ENCODE results near the gene WAC. TPM values are rescaled to one million over a fixed set of nuclear protein-coding genes. Genes with fewer than 3 reads are reported as not detected.
"Not testable (repeated sequence)": the region's sequence is repeated elsewhere in the genome, so short reads cannot be mapped to it uniquely, and the experiment has no call there.

Gene WAC
- total RNA-seq, 1 donor from 2014 or later, result 123 TPM

DNA sequence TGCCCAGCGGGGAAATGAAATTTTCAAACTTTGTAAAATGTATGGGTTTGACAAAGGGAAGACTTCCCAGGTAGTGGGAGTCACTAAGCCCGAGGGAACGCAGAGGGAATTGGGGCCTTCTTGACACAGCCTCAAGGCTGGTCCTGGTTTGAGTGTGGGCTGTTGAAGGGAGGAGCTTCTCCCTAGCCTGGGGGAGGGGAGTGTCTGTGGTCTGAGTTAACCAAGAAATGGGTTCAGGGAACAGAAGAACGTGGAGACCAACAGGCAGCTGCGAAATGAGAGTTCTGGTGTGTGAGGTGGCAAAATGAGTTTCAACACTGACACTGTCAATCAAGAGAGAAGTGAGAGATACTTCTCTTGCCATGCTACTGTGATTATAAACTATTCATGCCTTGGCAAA is 111.7 kb downstream of the WAC start:
- H3K4me3 Mint-ChIP-seq (ENCODE audit: unreplicated experiment), result no peak overlapping the region
- no peak overlapping the region for H3K27ac Mint-ChIP-seq (ENCODE audit: unreplicated experiment)
- no peaks in the 10 kb centered on the region for H4K20me1 ChIP-seq (ENCODE audit: insufficient read depth, low read length)
- H3K36me3 Mint-ChIP-seq (ENCODE audit: low read depth, unreplicated experiment), result peaks cover 2% of the 10 kb centered on the region
- FAIRE-seq (no peak), DNase-seq (ENCODE audit: low read depth) (no peak)
- H3K27ac ChIP-seq (ENCODE audit: low read depth, low read length), result no peak overlapping the region
- no peak overlapping the region for H2AFZ ChIP-seq (ENCODE audit: low read depth, low read length)
- H3K4me1 ChIP-seq (ENCODE audit: insufficient read depth, low read length), result no peaks in the 10 kb centered on the region
- no peaks in the 10 kb centered on the region for H3K9me3 Mint-ChIP-seq (ENCODE audit: unreplicated experiment)
- H3K4me3 ChIP-seq (ENCODE audit: insufficient read depth, low read depth, low read length), result no peak overlapping the region
- H3K27me3 Mint-ChIP-seq (ENCODE audit: low read depth, unreplicated experiment), result peaks cover 2% of the 10 kb centered on the region
- H3K36me3 ChIP-seq (ENCODE audit: insufficient read depth, low read length), result no peaks in the 10 kb centered on the region
- no peaks in the 10 kb centered on the region for H3K9me3 ChIP-seq (ENCODE audit: insufficient read depth, low read depth, low read length)
- H3K4me2 ChIP-seq (ENCODE audit: low read length), result no peak overlapping the region
- no peaks in the 10 kb centered on the region for H3K27me3 ChIP-seq (ENCODE audit: insufficient read depth, low read length)
- H3K79me2 ChIP-seq (ENCODE audit: insufficient read depth, low read length), result no peaks in the 10 kb centered on the region
- TF ChIP-seq, protein P1, sequence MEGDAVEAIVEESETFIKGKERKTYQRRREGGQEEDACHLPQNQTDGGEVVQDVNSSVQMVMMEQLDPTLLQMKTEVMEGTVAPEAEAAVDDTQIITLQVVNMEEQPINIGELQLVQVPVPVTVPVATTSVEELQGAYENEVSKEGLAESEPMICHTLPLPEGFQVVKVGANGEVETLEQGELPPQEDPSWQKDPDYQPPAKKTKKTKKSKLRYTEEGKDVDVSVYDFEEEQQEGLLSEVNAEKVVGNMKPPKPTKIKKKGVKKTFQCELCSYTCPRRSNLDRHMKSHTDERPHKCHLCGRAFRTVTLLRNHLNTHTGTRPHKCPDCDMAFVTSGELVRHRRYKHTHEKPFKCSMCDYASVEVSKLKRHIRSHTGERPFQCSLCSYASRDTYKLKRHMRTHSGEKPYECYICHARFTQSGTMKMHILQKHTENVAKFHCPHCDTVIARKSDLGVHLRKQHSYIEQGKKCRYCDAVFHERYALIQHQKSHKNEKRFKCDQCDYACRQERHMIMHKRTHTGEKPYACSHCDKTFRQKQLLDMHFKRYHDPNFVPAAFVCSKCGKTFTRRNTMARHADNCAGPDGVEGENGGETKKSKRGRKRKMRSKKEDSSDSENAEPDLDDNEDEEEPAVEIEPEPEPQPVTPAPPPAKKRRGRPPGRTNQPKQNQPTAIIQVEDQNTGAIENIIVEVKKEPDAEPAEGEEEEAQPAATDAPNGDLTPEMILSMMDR (IDR thresholded peaks at IDR 0.05; ENCODE audit: insufficient read depth, low read depth, low read length), result no peak
- H3K9ac ChIP-seq (ENCODE audit: low read length), result no peak overlapping the region
- H3K4me1 Mint-ChIP-seq (ENCODE audit: low read depth, unreplicated experiment), result no peaks in the 10 kb centered on the region

- Mint-ChIP-seq H3K9me3 (ENCODE audit: unreplicated experiment) (peaks cover 2% of the 10 kb centered on the region), H3K4me3 (ENCODE audit: unreplicated experiment) (no peak overlapping the region), H3K27me3 (ENCODE audit: low read depth, unreplicated experiment) (no peaks in the 10 kb centered on the region), H3K4me1 (ENCODE audit: low read depth, unreplicated experiment) (no peaks in the 10 kb centered on the region), H3K36me3 (ENCODE audit: low read depth, unreplicated experiment) (peaks cover 2% of the 10 kb centered on the region), H3K27ac (ENCODE audit: unreplicated experiment) (no peak overlapping the region)
- Histone ChIP-seq H3K4me3 (ENCODE audit: insufficient read depth, low read depth, low read length) (no peak overlapping the region), H3K36me3 (ENCODE audit: insufficient read depth, low read length) (no peaks in the 10 kb centered on the region), H3K9me3 (ENCODE audit: insufficient read depth, low read depth, low read length) (no peaks in the 10 kb centered on the region), H3K79me2 (ENCODE audit: insufficient read depth, low read length) (no peaks in the 10 kb centered on the region), H2AFZ (ENCODE audit: low read depth, low read length) (no peak overlapping the region), H3K27me3 (ENCODE audit: insufficient read depth, low read length) (no peaks in the 10 kb centered on the region), H3K9ac (ENCODE audit: low read length) (no peak overlapping the region), H3K27ac (ENCODE audit: low read depth, low read length) (no peak overlapping the region), H4K20me1 (ENCODE audit: insufficient read depth, low read length) (no peaks in the 10 kb centered on the region), H3K4me2 (ENCODE audit: low read length) (no peak overlapping the region), H3K4me1 (ENCODE audit: insufficient read depth, low read length) (no peaks in the 10 kb centered on the region)
- DNase-seq (ENCODE audit: low read depth) (no peak), FAIRE-seq (no peak)
- TF ChIP-seq EZH2 (IDR thresholded peaks at IDR 0.05; ENCODE audit: insufficient read depth, low read length), result no peak
- TF ChIP-seq, protein P1 (IDR thresholded peaks at IDR 0.05; ENCODE audit: insufficient read depth, low read depth, low read length), result no peak
Measured at GRCh38 chr10:28652106-28652505, 119.2 kb downstream of the WAC start.

DNA sequence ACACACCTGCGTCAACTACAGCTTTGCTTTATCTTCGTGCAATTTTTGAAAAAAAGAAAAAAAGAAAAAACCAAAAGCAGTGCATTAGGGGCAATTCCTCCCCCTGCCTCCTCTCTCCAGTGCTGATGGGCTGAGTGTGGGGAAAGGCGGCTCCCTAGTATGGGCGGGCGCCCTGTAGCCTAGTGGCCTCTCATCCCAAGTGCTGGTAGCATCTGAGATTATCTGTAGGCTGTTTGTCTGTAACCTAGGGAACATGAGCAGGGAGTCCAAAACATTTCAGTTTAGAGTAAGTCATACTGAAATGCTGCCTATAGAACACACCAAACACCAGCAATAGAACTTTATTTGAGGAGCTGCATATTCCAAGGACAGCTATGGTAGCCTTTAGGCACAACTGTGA is 119.8 kb downstream of the WAC start:
- H3K27ac ChIP-seq (ENCODE audit: low read depth, low read length), result no peak overlapping the region
- TF ChIP-seq, protein P1 (IDR thresholded peaks at IDR 0.05; ENCODE audit: insufficient read depth, low read depth, low read length), result no peak
- TF ChIP-seq EZH2 (IDR thresholded peaks at IDR 0.05; ENCODE audit: insufficient read depth, low read length), result no peak
- Mint-ChIP-seq H3K4me3 (ENCODE audit: unreplicated experiment) (no peak overlapping the region), H3K4me1 (ENCODE audit: low read depth, unreplicated experiment) (no peaks in the 10 kb centered on the region), H3K36me3 (ENCODE audit: low read depth, unreplicated experiment) (peaks cover 2% of the 10 kb centered on the region), H3K27ac (ENCODE audit: unreplicated experiment) (no peak overlapping the region), H3K27me3 (ENCODE audit: low read depth, unreplicated experiment) (no peaks in the 10 kb centered on the region), H3K9me3 (ENCODE audit: unreplicated experiment) (peaks cover 2% of the 10 kb centered on the region)
- no peaks in the 10 kb centered on the region for H3K36me3 ChIP-seq (ENCODE audit: insufficient read depth, low read length)
- no peaks in the 10 kb centered on the region for H3K4me1 ChIP-seq (ENCODE audit: insufficient read depth, low read length)
- no peak overlapping the region for H3K4me2 ChIP-seq (ENCODE audit: low read length)
- no peaks in the 10 kb centered on the region for H3K27me3 ChIP-seq (ENCODE audit: insufficient read depth, low read length)
- no peak overlapping the region for H3K9ac ChIP-seq (ENCODE audit: low read length)
- no peak for DNase-seq (ENCODE audit: low read depth)
- H3K79me2 ChIP-seq (ENCODE audit: insufficient read depth, low read length), result no peaks in the 10 kb centered on the region
- H4K20me1 ChIP-seq (ENCODE audit: insufficient read depth, low read length), result no peaks in the 10 kb centered on the region
- H3K4me3 ChIP-seq (ENCODE audit: insufficient read depth, low read depth, low read length), result no peak overlapping the region
- FAIRE-seq, result no peak
- H2AFZ ChIP-seq (ENCODE audit: low read depth, low read length), result no peak overlapping the region
- no peaks in the 10 kb centered on the region for H3K9me3 ChIP-seq (ENCODE audit: insufficient read depth, low read depth, low read length)

DNA sequence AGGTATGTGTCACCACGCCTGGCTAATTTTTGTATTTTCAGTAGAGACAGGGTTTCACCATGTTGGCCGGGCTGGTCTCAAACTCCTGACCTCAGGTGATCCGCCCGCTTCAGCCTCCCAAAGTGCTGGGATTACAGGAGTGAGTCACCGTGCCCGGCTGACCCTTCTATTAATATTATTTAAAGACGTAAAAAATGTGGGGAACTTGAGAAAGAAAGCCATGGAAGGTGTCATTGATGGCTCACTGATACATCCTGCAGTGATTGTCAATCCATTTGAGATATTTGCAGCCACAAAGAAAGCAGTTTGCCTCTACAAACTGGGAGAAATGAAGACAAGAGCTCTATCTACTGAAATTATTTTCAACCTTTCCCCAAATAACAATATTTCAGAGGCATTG is 125.9 kb downstream of the WAC start:
- not testable (repeated sequence) for H4K20me1 ChIP-seq (ENCODE audit: insufficient read depth, low read length); H2AFZ ChIP-seq (ENCODE audit: low read depth, low read length); H3K27ac Mint-ChIP-seq (ENCODE audit: unreplicated experiment); H3K36me3 Mint-ChIP-seq (ENCODE audit: low read depth, unreplicated experiment); H3K9me3 ChIP-seq (ENCODE audit: insufficient read depth, low read depth, low read length); H3K4me1 ChIP-seq (ENCODE audit: insufficient read depth, low read length); H3K27ac ChIP-seq (ENCODE audit: low read depth, low read length); H3K4me2 ChIP-seq (ENCODE audit: low read length); H3K36me3 ChIP-seq (ENCODE audit: insufficient read depth, low read length); H3K79me2 ChIP-seq (ENCODE audit: insufficient read depth, low read length); H3K9ac ChIP-seq (ENCODE audit: low read length); H3K27me3 ChIP-seq (ENCODE audit: insufficient read depth, low read length); H3K4me3 ChIP-seq (ENCODE audit: insufficient read depth, low read depth, low read length); H3K27me3 Mint-ChIP-seq (ENCODE audit: low read depth, unreplicated experiment); FAIRE-seq; H3K9me3 Mint-ChIP-seq (ENCODE audit: unreplicated experiment); DNase-seq (ENCODE audit: low read depth); H3K4me3 Mint-ChIP-seq (ENCODE audit: unreplicated experiment)
- peaks cover 10% of the 10 kb centered on the region for H3K4me1 Mint-ChIP-seq (ENCODE audit: low read depth, unreplicated experiment)

Measured in astrocyte (in vitro differentiated cells and primary cell).